GM23338 (cell line): ENCODE measurements around the gene PHC2.

ENCODE experiments used
- CREB1 ChIP-seq: fragments of 250-450 bp; sonication (Bioruptor Pico); IDR thresholded peaks from 2 replicates; pipeline ENCODE4 v1.5.0; 2020; ENCODE audit warnings: low read depth, mild to moderate bottlenecking, moderate library complexity
- CTCF ChIP-seq, 2 experiments: fragments of 200-600 bp in 1 of 2; sonication (generic) in 1 of 2; conservative IDR thresholded peaks; 2 replicates each; pipeline versions ENCODE4 v1.5.1 to v1.6.1; 2016 to 2017; ENCODE audit warnings: antibody characterized with exemption in 2 of 2, low read depth in 2 of 2, mild to moderate bottlenecking in 2 of 2, moderate library complexity in 1 of 2
- ETS1 ChIP-seq: IDR thresholded peaks from 2 replicates; pipeline ENCODE4 v1.6.1; 2016; ENCODE audit warnings: antibody characterized with exemption
- EZH2 ChIP-seq: fragments of 200-600 bp; sonication (generic); IDR thresholded peaks from one replicate; pipeline ENCODE4 v1.8.0; 2017; ENCODE audit warnings: antibody characterized with exemption, mild to moderate bottlenecking, low read depth; ENCODE audit not compliant: unreplicated experiment
- EZH2phosphoT487 ChIP-seq: fragments of 200-600 bp; sonication (generic); IDR thresholded peaks from one replicate; pipeline ENCODE4 v1.8.1; 2018; ENCODE audit warnings: antibody characterized with exemption; ENCODE audit not compliant: unreplicated experiment
- JUNB ChIP-seq: IDR thresholded peaks from one replicate; pipeline ENCODE4 v1.6.1; 2016; ENCODE audit warnings: antibody characterized with exemption; ENCODE audit not compliant: unreplicated experiment
- NANOG ChIP-seq: IDR thresholded peaks from 2 replicates; pipeline ENCODE4 v1.6.1; 2016; ENCODE audit warnings: antibody characterized with exemption, borderline replicate concordance
- POLR2AphosphoS5 ChIP-seq: IDR thresholded peaks from 2 replicates; pipeline ENCODE4 v1.6.1; 2016; ENCODE audit warnings: antibody characterized with exemption, low read depth
- REST ChIP-seq: IDR thresholded peaks from one replicate; pipeline ENCODE4 v1.6.1; 2018; ENCODE audit warnings: antibody characterized with exemption; ENCODE audit not compliant: unreplicated experiment
- STAT1 ChIP-seq: IDR thresholded peaks from one replicate; pipeline ENCODE4 v1.6.1; 2016; ENCODE audit warnings: antibody characterized with exemption; ENCODE audit not compliant: unreplicated experiment
- ZNF114 ChIP-seq: fragments of 250-450 bp; sonication (Bioruptor Pico); IDR thresholded peaks from 2 replicates; pipeline ENCODE4 v1.5.0; 2020; ENCODE audit warnings: mild to moderate bottlenecking, moderate library complexity
- ZNF331 ChIP-seq: fragments of 250-450 bp; sonication (Bioruptor Pico); IDR thresholded peaks from 2 replicates; pipeline ENCODE4 v1.5.0; 2020; ENCODE audit warnings: low read depth, mild to moderate bottlenecking, moderate library complexity
- ZNF462 ChIP-seq: fragments of 250-450 bp; sonication (Bioruptor Pico); IDR thresholded peaks from 2 replicates; pipeline ENCODE4 v1.5.0; 2020; ENCODE audit warnings: mild to moderate bottlenecking, moderate library complexity

GRCh38 chr1:33424610-33425009 lies 6.3 kb downstream of the PHC2 start:
- TF ChIP-seq POLR2AphosphoS5 (no peak), CTCF (conservative IDR thresholded peaks at IDR 0.05; ENCODE audit: low read depth in 2 of 2) (no peak), REST (no peak), JUNB (no peak), EZH2 (no peak), ZNF114 (no peak), ETS1 (no peak), EZH2phosphoT487 (no peak), CREB1 (CRISPR knock-in tag) (no peak), ZNF331 (CRISPR knock-in tag) (no peak), NANOG (no peak), STAT1 (no peak), ZNF462 (CRISPR knock-in tag) (no peak)
